ES-I3 (cell line): ENCODE measurements around the gene THADA.
"Not testable (repeated sequence)": the region's sequence is repeated elsewhere in the genome, so short reads cannot be mapped to it uniquely, and the experiment has no call there.

Experiments
- H3K36me3 ChIP-seq: 2 replicates; pipeline ENCODE4 v1.6.1; 2013; ENCODE audit warnings: mild to moderate bottlenecking, low read length, control low read depth, moderate library complexity; ENCODE audit not compliant: insufficient read depth
- H3K4me1 ChIP-seq: 2 replicates; pipeline ENCODE4 v1.6.1; 2013; ENCODE audit warnings: mild to moderate bottlenecking, control low read depth, low read length; ENCODE audit not compliant: insufficient read depth
- H3K9ac ChIP-seq: 2 replicates; pipeline ENCODE4 v1.6.1; 2013; ENCODE audit warnings: low read depth, mild to moderate bottlenecking, low read length, moderate library complexity
- H3K9me3 ChIP-seq: 2 replicates; pipeline ENCODE4 v1.6.1; 2013; ENCODE audit warnings: mild to moderate bottlenecking, low read length, moderate library complexity; ENCODE audit not compliant: control insufficient read depth, insufficient read depth

The THADA gene

GRCh38 chr2:43396344-43396743, 199.5 kb downstream of the THADA start:
- not testable (repeated sequence) for H3K36me3 ChIP-seq, H3K9ac ChIP-seq, H3K9me3 ChIP-seq, H3K4me1 ChIP-seq

GRCh38 chr2:43393918-43394317, 201.9 kb downstream of the THADA start:
- no peak overlapping the region for H3K9ac ChIP-seq
- H3K36me3 ChIP-seq = no peaks in the 10 kb centered on the region
- no peaks in the 10 kb centered on the region for H3K9me3 ChIP-seq
- H3K4me1 ChIP-seq = no peaks in the 10 kb centered on the region

GRCh38 chr2:43391878-43392215, 204.0 kb downstream of the THADA start:
- H3K9ac ChIP-seq = no peak overlapping the region
- H3K4me1 ChIP-seq = no peaks in the 10 kb centered on the region
- no peaks in the 10 kb centered on the region for H3K9me3 ChIP-seq
- H3K36me3 ChIP-seq = no peaks in the 10 kb centered on the region

GRCh38 chr2:43391201-43391877, 204.5 kb downstream of the THADA start:
- Histone ChIP-seq H3K4me1 (no peaks in the 10 kb centered on the region), H3K36me3 (no peaks in the 10 kb centered on the region), H3K9ac (no peak overlapping the region), H3K9me3 (no peaks in the 10 kb centered on the region)

GRCh38 chr2:43389581-43390466, 206.0 kb downstream of the THADA start:
- Histone ChIP-seq H3K9ac (no peak overlapping the region), H3K4me1 (no peaks in the 10 kb centered on the region), H3K36me3 (no peaks in the 10 kb centered on the region), H3K9me3 (no peaks in the 10 kb centered on the region)

GRCh38 chr2:43388371-43388770, 207.5 kb downstream of the THADA start:
- Histone ChIP-seq H3K36me3 (no peaks in the 10 kb centered on the region), H3K9ac (no peak overlapping the region), H3K9me3 (no peaks in the 10 kb centered on the region), H3K4me1 (no peaks in the 10 kb centered on the region)

- Histone ChIP-seq H3K36me3 (no peaks in the 10 kb centered on the region), H3K4me1 (no peaks in the 10 kb centered on the region), H3K9me3 (no peaks in the 10 kb centered on the region), H3K9ac (no peak overlapping the region)
Measured at GRCh38 chr2:43387092-43388062, 208.5 kb downstream of the THADA start.

GRCh38 chr2:43386679-43387078, 209.2 kb downstream of the THADA start:
- not testable (repeated sequence) for H3K9me3 ChIP-seq, H3K4me1 ChIP-seq, H3K9ac ChIP-seq, H3K36me3 ChIP-seq

- H3K9me3 ChIP-seq = no peaks in the 10 kb centered on the region
- no peaks in the 10 kb centered on the region for H3K36me3 ChIP-seq
- H3K9ac ChIP-seq = no peak overlapping the region
- H3K4me1 ChIP-seq = no peaks in the 10 kb centered on the region
Measured at GRCh38 chr2:43384143-43384542, 211.7 kb downstream of the THADA start.

- Histone ChIP-seq H3K36me3 (no peaks in the 10 kb centered on the region), H3K9me3 (no peaks in the 10 kb centered on the region), H3K9ac (no peak overlapping the region), H3K4me1 (no peaks in the 10 kb centered on the region)
Measured at GRCh38 chr2:43383533-43383932, 212.3 kb downstream of the THADA start.

- Histone ChIP-seq H3K4me1 (no peaks in the 10 kb centered on the region), H3K9ac (no peak overlapping the region), H3K36me3 (no peaks in the 10 kb centered on the region), H3K9me3 (no peaks in the 10 kb centered on the region)
Measured at GRCh38 chr2:43379494-43379893, 216.3 kb downstream of the THADA start.

- Histone ChIP-seq H3K36me3 (no peaks in the 10 kb centered on the region), H3K9ac (no peak overlapping the region), H3K9me3 (no peaks in the 10 kb centered on the region), H3K4me1 (no peaks in the 10 kb centered on the region)
Measured at GRCh38 chr2:43377327-43377726, 218.5 kb downstream of the THADA start.

- Histone ChIP-seq H3K9ac (no peak overlapping the region), H3K36me3 (no peaks in the 10 kb centered on the region), H3K4me1 (peaks cover under 1% of the 10 kb centered on the region; the same call in 1 of the 2 replicates), H3K9me3 (no peaks in the 10 kb centered on the region)
Measured at GRCh38 chr2:43376523-43377198, 219.2 kb downstream of the THADA start.
